ENCODE measurements around the gene FBLIM1.

Gene FBLIM1

GRCh38 chr1:15750924-15751323 is 7.7 kb upstream of the FBLIM1 start (continued):
- TF ChIP-seq KLF9 (tag by site-specific recombination; IDR thresholded peaks at IDR 0.05; ENCODE audit: low read depth): no peak
- TF ChIP-seq ZEB2 (tag by site-specific recombination; IDR thresholded peaks at IDR 0.05): no peak
- no peak for TF ChIP-seq MZF1 (tag by site-specific recombination; IDR thresholded peaks at IDR 0.05; ENCODE audit: borderline replicate concordance)
- no peak for TF ChIP-seq ZNF571 (tag by site-specific recombination; IDR thresholded peaks at IDR 0.05)
- no peak for TF ChIP-seq ZNF292 (tag by site-specific recombination; IDR thresholded peaks at IDR 0.05; ENCODE audit: borderline replicate concordance, low read depth)

GRCh38 chr1:15751717-15752116 is 6.9 kb upstream of the FBLIM1 start:
- POLR2A ChIA-PET: no interaction called here
- no peak for TF ChIP-seq ZNF626 (tag by site-specific recombination; IDR thresholded peaks at IDR 0.05)
- no peak for TF ChIP-seq ZNF362 (tag by site-specific recombination; IDR thresholded peaks at IDR 0.05)
- no peak for TF ChIP-seq ZNF223 (tag by site-specific recombination; IDR thresholded peaks at IDR 0.05)
- TF ChIP-seq ZNF473 (tag by site-specific recombination; IDR thresholded peaks at IDR 0.05): no peak
- no peak for TF ChIP-seq ZNF701 (tag by site-specific recombination; IDR thresholded peaks at IDR 0.05)
- no peak for TF ChIP-seq ZNF174 (tag by site-specific recombination; IDR thresholded peaks at IDR 0.05)
- TF ChIP-seq PRDM6 (tag by site-specific recombination; IDR thresholded peaks at IDR 0.05): no peak
- TF ChIP-seq, protein P1, sequence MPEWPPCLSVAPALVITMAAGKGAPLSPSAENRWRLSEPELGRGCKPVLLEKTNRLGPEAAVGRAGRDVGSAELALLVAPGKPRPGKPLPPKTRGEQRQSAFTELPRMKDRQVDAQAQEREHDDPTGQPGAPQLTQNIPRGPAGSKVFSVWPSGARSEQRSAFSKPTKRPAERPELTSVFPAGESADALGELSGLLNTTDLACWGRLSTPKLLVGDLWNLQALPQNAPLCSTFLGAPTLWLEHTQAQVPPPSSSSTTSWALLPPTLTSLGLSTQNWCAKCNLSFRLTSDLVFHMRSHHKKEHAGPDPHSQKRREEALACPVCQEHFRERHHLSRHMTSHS (tag by site-specific recombination; IDR thresholded peaks at IDR 0.05): no peak
- no peak for TF ChIP-seq FEZF1 (tag by site-specific recombination; IDR thresholded peaks at IDR 0.05)
- TF ChIP-seq ZNF341 (tag by site-specific recombination; IDR thresholded peaks at IDR 0.05; ENCODE audit: low read depth): no peak
- no peak for TF ChIP-seq ZNF501 (tag by site-specific recombination; IDR thresholded peaks at IDR 0.05)
- no peak for TF ChIP-seq ZNF133 (tag by site-specific recombination; IDR thresholded peaks at IDR 0.05)

DNA sequence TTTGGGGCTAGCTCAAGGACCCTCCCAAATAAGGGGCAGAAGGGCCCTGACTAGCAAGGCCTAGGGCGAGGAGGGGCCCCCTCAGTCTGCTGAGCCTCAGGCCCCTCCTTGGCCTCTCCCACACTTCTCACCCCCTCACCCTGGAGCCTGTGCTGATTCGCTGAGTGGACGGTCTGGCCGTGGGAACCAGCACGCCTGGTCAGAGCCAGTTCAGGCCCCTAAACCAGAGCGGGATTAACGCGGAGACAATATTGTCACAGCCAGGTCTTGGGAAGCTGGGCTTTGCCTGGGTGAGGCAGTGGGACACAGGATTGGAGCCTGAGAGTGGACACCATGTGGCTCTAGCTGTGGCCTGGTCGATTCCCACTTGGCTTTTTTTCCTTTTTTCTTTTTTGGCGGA is 4.8 kb upstream of the FBLIM1 start:
- Histone ChIP-seq H3K27ac (ENCODE audit: extremely low read depth, low read depth, low read length) (no peak overlapping the region), H3K4me1 (ENCODE audit: control insufficient read depth, insufficient read depth, low read length) (0 out of 2 replicates have a peak, but pooled peaks cover 3% of the 10 kb centered on the region), H3K4me3 (ENCODE audit: low read depth, low read length) (no peak overlapping the region), H3K36me3 (ENCODE audit: control insufficient read depth in 2 of 2, insufficient read depth in 1 of 2, low read length in 2 of 2) (no peaks in the 10 kb centered on the region), H3K9me3 (ENCODE audit: control insufficient read depth, insufficient read depth, low read depth, low read length) (no peaks in the 10 kb centered on the region)
- POLR2A ChIA-PET: no interaction called here
- CTCF ChIA-PET: interaction anchor here (1.6 kb wide), 1 partner anchor 12 kb away, joined by 5 read pairs; no protein-coding TSS in a partner anchor
- TF ChIP-seq ZFHX2 (tag by site-specific recombination; conservative IDR thresholded peaks at IDR 0.05): 0 out of 2 replicates have a peak, but pooled peaks have one; percentile 16
- no peak for TF ChIP-seq ZNF776 (tag by site-specific recombination; IDR thresholded peaks at IDR 0.05; ENCODE audit: borderline replicate concordance)

More at GRCh38 chr1:15751717-15752116, 6.9 kb upstream of the FBLIM1 start:
- Histone ChIP-seq H3K36me3 (ENCODE audit: control insufficient read depth in 2 of 2, insufficient read depth in 1 of 2, low read length in 2 of 2) (no peaks in the 10 kb centered on the region), H3K4me3 (ENCODE audit: low read depth, low read length) (no peak overlapping the region), H3K4me1 (ENCODE audit: control insufficient read depth, insufficient read depth, low read length) (no peaks in the 10 kb centered on the region), H3K27ac (ENCODE audit: extremely low read depth, low read depth, low read length) (no peak overlapping the region), H3K9me3 (ENCODE audit: control insufficient read depth, insufficient read depth, low read depth, low read length) (no peaks in the 10 kb centered on the region)
- CTCF ChIA-PET: interaction anchor here (0.6 kb wide), 1 partner anchor 10 kb away, joined by 3 read pairs; no protein-coding TSS in a partner anchor

All from HEK293 (cell line).